DOHH2 (cell line): ENCODE results near the gene SLC47A2.

Experiments
- CTCF ChIP-seq: fragments of 200-600 bp; sonication (generic); IDR thresholded peaks from one replicate; pipeline ENCODE4 v1.5.1; 2014; ENCODE audit warnings: antibody characterized with exemption, mild to moderate bottlenecking, low read depth, low read length; ENCODE audit not compliant: poor library complexity, severe bottlenecking
- EZH2phosphoT487 ChIP-seq: fragments of 200-600 bp; sonication (generic); IDR thresholded peaks from 2 replicates; pipeline ENCODE4 v1.6.1; 2017; ENCODE audit warnings: borderline replicate concordance, mild to moderate bottlenecking, antibody characterized with exemption, low read length, moderate library complexity, mixed read lengths

- TF ChIP-seq CTCF (no peak), EZH2phosphoT487 (no peak)
Observed at GRCh38 chr17:19686400-19687090, 29.8 kb downstream of the SLC47A2 start.
